Panc1 (cell line): ENCODE results near the gene LYPD6B. TPM values are rescaled to one million over a fixed set of nuclear protein-coding genes. Genes with fewer than 3 reads are reported as not detected.

ENCODE experiments used
- ATAC-seq: fragments of 200-7000 bp; cut with Tn5 transposase; 2 replicates; pipeline ENCODE4 v1.9.1; 2020; ENCODE audit warnings: mild to moderate bottlenecking, moderate library complexity
- BruUV-seq: library from RNA; stranded (reverse); fragments of 400-500 nt; replicated peaks from 2 replicates; lab custom pipeline; 2021; lab: Mats Ljungman, UMichigan
- CTCF ChIA-PET: fragments of 300-600 bp; sonication (Branson Sonifier 250); formaldehyde crosslinking; loops from one replicate; lab custom pipeline; 2022; ENCODE audit warnings: antibody characterized with exemption; lab: Charles Lee
- POLR2A ChIA-PET: fragments of 300-600 bp; sonication (Branson Sonifier 250); formaldehyde crosslinking; loops from one replicate; lab custom pipeline; 2022; ENCODE audit warnings: antibody characterized with exemption; lab: Charles Lee
- DNase-seq: peaks from one replicate; pipeline ENCODE4 v3.0.0-alpha.2; 2010; ENCODE audit warnings: low read depth, low spot score
- H3K27ac ChIP-seq: 2 replicates; pipeline ENCODE4 v1.5.1; 2011; ENCODE audit warnings: mild to moderate bottlenecking, low read length, inconsistent platforms
- H3K27me3 ChIP-seq: fragments of 200-500 bp; sonication (Bioruptor generic); 2 replicates; pipeline ENCODE4 v1.6.0; 2014; ENCODE audit warnings: low read length, inconsistent platforms; ENCODE audit not compliant: control insufficient read depth, insufficient read depth
- H3K36me3 ChIP-seq: fragments of 200-500 bp; sonication (Bioruptor generic); 2 replicates; pipeline ENCODE4 v1.5.1; 2014; ENCODE audit warnings: inconsistent platforms, mild to moderate bottlenecking, low read length, moderate library complexity; ENCODE audit not compliant: control insufficient read depth, insufficient read depth
- H3K4me1 ChIP-seq: 2 replicates; pipeline ENCODE4 v1.5.1; 2011; ENCODE audit warnings: inconsistent platforms, mild to moderate bottlenecking, low read length, moderate library complexity; ENCODE audit not compliant: control insufficient read depth, insufficient read depth
- H3K4me3 ChIP-seq, 2 experiments: 2 replicates each; pipeline ENCODE4 v1.5.1; 2011 to 2012; ENCODE audit warnings: low read depth in 2 of 2, low read length in 2 of 2, mild to moderate bottlenecking in 2 of 2, inconsistent platforms in 1 of 2, moderate library complexity in 1 of 2
- H3K9me3 ChIP-seq: fragments of 200-500 bp; sonication (Bioruptor generic); 2 replicates; pipeline ENCODE4 v1.5.1; 2014; ENCODE audit warnings: low read depth, mild to moderate bottlenecking, inconsistent platforms, low read length, moderate library complexity; ENCODE audit not compliant: control insufficient read depth, insufficient read depth
- POLR2AphosphoS5 ChIP-seq: IDR thresholded peaks from 2 replicates; pipeline ENCODE4 v1.6.1; 2012; ENCODE audit warnings: mild to moderate bottlenecking, low read depth, low read length, moderate library complexity
- SIN3A ChIP-seq: IDR thresholded peaks from 2 replicates; pipeline ENCODE4 v1.6.1; 2012; ENCODE audit warnings: low read depth, mild to moderate bottlenecking, low read length, moderate library complexity, borderline replicate concordance; ENCODE audit not compliant: insufficient read depth
- TCF7L2 ChIP-seq: IDR thresholded peaks from 2 replicates; pipeline ENCODE4 v1.6.1; 2011; ENCODE audit warnings: mild to moderate bottlenecking, low read depth, low read length, inconsistent platforms
- in situ Hi-C: cut with HindIII; loops from 2 replicates; pipeline ENCODE4 v1.10.0; 2016; ENCODE audit warnings: low sequenced_read_pairs, low pct_unique_long_range_greater_than_20kb
- intact Hi-C: fragments of 100-400 bp; cut with micrococcal nuclease; formaldehyde crosslinking; loops from one replicate; pipeline ENCODE4 v1.10.0; 2022; ENCODE audit not compliant: unreplicated experiment
- total RNA-seq: library from RNA; stranded (reverse); gene quantifications from one replicate; pipeline ENCODE4 v1.2.1, GENCODE V29; 2021; ENCODE audit not compliant: unreplicated experiment
- TF ChIP-seq, protein P1 (sequence below): fragments of 450-650 bp; IDR thresholded peaks from 2 replicates; pipeline ENCODE4 v1.5.1; 2017; ENCODE audit warnings: mild to moderate bottlenecking
- TF ChIP-seq, protein P2 (sequence below), 2 experiments: IDR thresholded peaks; 2 replicates each; pipeline ENCODE4 v1.6.1; 2011 to 2012; ENCODE audit warnings: low read depth in 2 of 2, control low read depth in 1 of 2, low read length in 1 of 2, mild to moderate bottlenecking in 1 of 2, moderate library complexity in 1 of 2; ENCODE audit not compliant: insufficient read depth in 1 of 2

LYPD6B gene
- total RNA-seq, 1 experiment from 2014 or later = 2.2 TPM

DNA sequence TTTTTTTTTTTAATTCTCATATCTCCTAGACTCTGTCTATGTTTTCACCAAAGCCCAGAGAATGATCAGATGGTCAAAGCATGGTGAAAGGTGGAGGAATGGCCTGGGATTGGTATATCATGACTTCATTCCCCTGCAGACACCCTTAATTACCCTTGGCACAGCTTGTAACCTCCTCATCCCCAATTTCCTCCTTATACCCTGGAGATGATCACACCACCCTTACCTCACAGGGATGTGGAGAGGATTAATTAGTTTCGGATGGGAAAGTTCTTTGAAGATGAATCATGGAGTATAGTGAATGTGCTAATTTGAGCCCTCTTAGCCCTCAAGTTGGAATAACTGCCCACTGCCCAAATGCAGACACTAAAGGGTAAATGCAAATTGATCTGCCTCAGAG, 153.9 kb downstream of the LYPD6B start:
- Histone ChIP-seq H3K27me3 (no peaks in the 10 kb centered on the region), H3K9me3 (no peaks in the 10 kb centered on the region), H3K4me3 (no peak overlapping the region), H3K36me3 (no peaks in the 10 kb centered on the region), H3K27ac (no peak overlapping the region), H3K4me1 (no peaks in the 10 kb centered on the region)
- POLR2A ChIA-PET = no interaction called here
- intact Hi-C loops = no loop called here
- no TSS peak for BruUV-seq
- CTCF ChIA-PET = no interaction called here
- no peak for TF ChIP-seq POLR2AphosphoS5
- TF ChIP-seq SIN3A = no peak
- TF ChIP-seq, protein P1, sequence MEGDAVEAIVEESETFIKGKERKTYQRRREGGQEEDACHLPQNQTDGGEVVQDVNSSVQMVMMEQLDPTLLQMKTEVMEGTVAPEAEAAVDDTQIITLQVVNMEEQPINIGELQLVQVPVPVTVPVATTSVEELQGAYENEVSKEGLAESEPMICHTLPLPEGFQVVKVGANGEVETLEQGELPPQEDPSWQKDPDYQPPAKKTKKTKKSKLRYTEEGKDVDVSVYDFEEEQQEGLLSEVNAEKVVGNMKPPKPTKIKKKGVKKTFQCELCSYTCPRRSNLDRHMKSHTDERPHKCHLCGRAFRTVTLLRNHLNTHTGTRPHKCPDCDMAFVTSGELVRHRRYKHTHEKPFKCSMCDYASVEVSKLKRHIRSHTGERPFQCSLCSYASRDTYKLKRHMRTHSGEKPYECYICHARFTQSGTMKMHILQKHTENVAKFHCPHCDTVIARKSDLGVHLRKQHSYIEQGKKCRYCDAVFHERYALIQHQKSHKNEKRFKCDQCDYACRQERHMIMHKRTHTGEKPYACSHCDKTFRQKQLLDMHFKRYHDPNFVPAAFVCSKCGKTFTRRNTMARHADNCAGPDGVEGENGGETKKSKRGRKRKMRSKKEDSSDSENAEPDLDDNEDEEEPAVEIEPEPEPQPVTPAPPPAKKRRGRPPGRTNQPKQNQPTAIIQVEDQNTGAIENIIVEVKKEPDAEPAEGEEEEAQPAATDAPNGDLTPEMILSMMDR = no peak
- TF ChIP-seq TCF7L2 = no peak
- TF ChIP-seq, protein P2, sequence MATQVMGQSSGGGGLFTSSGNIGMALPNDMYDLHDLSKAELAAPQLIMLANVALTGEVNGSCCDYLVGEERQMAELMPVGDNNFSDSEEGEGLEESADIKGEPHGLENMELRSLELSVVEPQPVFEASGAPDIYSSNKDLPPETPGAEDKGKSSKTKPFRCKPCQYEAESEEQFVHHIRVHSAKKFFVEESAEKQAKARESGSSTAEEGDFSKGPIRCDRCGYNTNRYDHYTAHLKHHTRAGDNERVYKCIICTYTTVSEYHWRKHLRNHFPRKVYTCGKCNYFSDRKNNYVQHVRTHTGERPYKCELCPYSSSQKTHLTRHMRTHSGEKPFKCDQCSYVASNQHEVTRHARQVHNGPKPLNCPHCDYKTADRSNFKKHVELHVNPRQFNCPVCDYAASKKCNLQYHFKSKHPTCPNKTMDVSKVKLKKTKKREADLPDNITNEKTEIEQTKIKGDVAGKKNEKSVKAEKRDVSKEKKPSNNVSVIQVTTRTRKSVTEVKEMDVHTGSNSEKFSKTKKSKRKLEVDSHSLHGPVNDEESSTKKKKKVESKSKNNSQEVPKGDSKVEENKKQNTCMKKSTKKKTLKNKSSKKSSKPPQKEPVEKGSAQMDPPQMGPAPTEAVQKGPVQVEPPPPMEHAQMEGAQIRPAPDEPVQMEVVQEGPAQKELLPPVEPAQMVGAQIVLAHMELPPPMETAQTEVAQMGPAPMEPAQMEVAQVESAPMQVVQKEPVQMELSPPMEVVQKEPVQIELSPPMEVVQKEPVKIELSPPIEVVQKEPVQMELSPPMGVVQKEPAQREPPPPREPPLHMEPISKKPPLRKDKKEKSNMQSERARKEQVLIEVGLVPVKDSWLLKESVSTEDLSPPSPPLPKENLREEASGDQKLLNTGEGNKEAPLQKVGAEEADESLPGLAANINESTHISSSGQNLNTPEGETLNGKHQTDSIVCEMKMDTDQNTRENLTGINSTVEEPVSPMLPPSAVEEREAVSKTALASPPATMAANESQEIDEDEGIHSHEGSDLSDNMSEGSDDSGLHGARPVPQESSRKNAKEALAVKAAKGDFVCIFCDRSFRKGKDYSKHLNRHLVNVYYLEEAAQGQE (IDR thresholded peaks at IDR 0.05; ENCODE audit: insufficient read depth in 1 of 2, low read depth in 2 of 2, low read length in 1 of 2) = no peak
- DNase-seq = no peak
- in situ Hi-C loops = no loop called here
- no peak for ATAC-seq

DNA sequence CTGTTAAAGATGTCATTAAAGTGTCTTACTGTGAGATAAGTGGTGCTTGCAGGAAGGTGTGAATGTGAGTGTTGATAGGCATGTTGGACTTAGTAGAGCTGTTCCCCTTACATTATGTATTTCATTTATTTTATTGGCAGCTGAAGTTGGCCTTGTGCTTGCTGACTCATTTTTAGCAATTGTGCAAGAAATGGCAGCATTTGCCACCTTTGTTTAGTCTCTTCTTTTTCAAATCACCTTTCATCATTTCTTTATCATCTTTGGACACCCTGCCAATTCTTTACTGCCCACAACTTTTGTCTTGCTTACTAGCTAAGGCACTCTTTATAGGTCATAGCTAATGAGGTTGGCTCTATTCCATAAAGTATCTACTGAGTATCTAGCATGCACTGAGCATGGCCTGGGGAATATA, 161.6 kb downstream of the LYPD6B start:
- no peak for ATAC-seq
- BruUV-seq = no TSS peak
- CTCF ChIA-PET = no interaction called here
- POLR2A ChIA-PET = no interaction called here
- in situ Hi-C loops (no loop called here), intact Hi-C loops (no loop called here)
- H3K4me1 ChIP-seq = no peaks in the 10 kb centered on the region
- no peaks in the 10 kb centered on the region for H3K36me3 ChIP-seq
- no peak for TF ChIP-seq SIN3A
- TF ChIP-seq, protein P2 (IDR thresholded peaks at IDR 0.05; ENCODE audit: insufficient read depth in 1 of 2, low read depth in 2 of 2, low read length in 1 of 2) = no peak
- TF ChIP-seq, protein P1 = no peak
- TF ChIP-seq TCF7L2 = no peak
- no peak for TF ChIP-seq POLR2AphosphoS5
- no peak overlapping the region for H3K27ac ChIP-seq
- no peaks in the 10 kb centered on the region for H3K27me3 ChIP-seq
- no peaks in the 10 kb centered on the region for H3K9me3 ChIP-seq
- no peak for DNase-seq
- H3K4me3 ChIP-seq = no peak overlapping the region
